Measurements from ENCODE around the gene RAI14.

Gene RAI14

GRCh38 chr5:34847056-34847455 lies 190.9 kb downstream of the RAI14 start:
- DNase-seq (ENCODE audit: low read depth): no peak
- no peak for TF ChIP-seq CTCF (IDR thresholded peaks at IDR 0.05; ENCODE audit: insufficient read depth, low read depth, low read length, missing control alignments)

GRCh38 chr5:34847552-34847951 lies 191.4 kb downstream of the RAI14 start:
- H3K4me3 ChIP-seq (ENCODE audit: low read length): no peak overlapping the region
- TF ChIP-seq CTCF (IDR thresholded peaks at IDR 0.05; ENCODE audit: insufficient read depth, low read depth, low read length, missing control alignments): no peak
- no peak for DNase-seq (ENCODE audit: low read depth)

More at GRCh38 chr5:34847056-34847455, 190.9 kb downstream of the RAI14 start:
- H3K4me3 ChIP-seq (ENCODE audit: low read length): no peak overlapping the region

- H3K4me3 ChIP-seq (ENCODE audit: low read length): no peak overlapping the region
- TF ChIP-seq CTCF (IDR thresholded peaks at IDR 0.05; ENCODE audit: insufficient read depth, low read depth, low read length, missing control alignments): no peak
- DNase-seq (ENCODE audit: low read depth): no peak
Measured at GRCh38 chr5:34848230-34848629, 192.1 kb downstream of the RAI14 start.

GRCh38 chr5:34849253-34849652 lies 193.1 kb downstream of the RAI14 start:
- DNase-seq (ENCODE audit: low read depth): no peak
- no peak overlapping the region for H3K4me3 ChIP-seq (ENCODE audit: low read length)
- no peak for TF ChIP-seq CTCF (IDR thresholded peaks at IDR 0.05; ENCODE audit: insufficient read depth, low read depth, low read length, missing control alignments)

GRCh38 chr5:34854459-34855174 lies 198.5 kb downstream of the RAI14 start:
- H3K4me3 ChIP-seq (ENCODE audit: low read length): no peak overlapping the region
- DNase-seq (ENCODE audit: low read depth): no peak
- TF ChIP-seq CTCF (IDR thresholded peaks at IDR 0.05; ENCODE audit: insufficient read depth, low read depth, low read length, missing control alignments): no peak

GRCh38 chr5:34857161-34857560 lies 201.0 kb downstream of the RAI14 start:
- no peak for DNase-seq (ENCODE audit: low read depth)
- no peak for TF ChIP-seq CTCF (IDR thresholded peaks at IDR 0.05; ENCODE audit: insufficient read depth, low read depth, low read length, missing control alignments)
- H3K4me3 ChIP-seq (ENCODE audit: low read length): no peak overlapping the region

GRCh38 chr5:34857894-34858293 lies 201.8 kb downstream of the RAI14 start:
- no peak for DNase-seq (ENCODE audit: low read depth)
- no peak for TF ChIP-seq CTCF (IDR thresholded peaks at IDR 0.05; ENCODE audit: insufficient read depth, low read depth, low read length, missing control alignments)
- H3K4me3 ChIP-seq (ENCODE audit: low read length): no peak overlapping the region

Measured in epithelial cell of esophagus (primary cell).